GF-D8 (cell line): Measurements from ENCODE around the gene PTH1R.
"Not testable (repeated sequence)": the region's sequence is repeated elsewhere in the genome, so short reads cannot be mapped to it uniquely, and the experiment has no call there.

Experiments
- DNase-seq: peaks from one replicate; lab custom pipeline; 2025; lab: John Stamatoyannopoulos, UW

The PTH1R gene

DNA sequence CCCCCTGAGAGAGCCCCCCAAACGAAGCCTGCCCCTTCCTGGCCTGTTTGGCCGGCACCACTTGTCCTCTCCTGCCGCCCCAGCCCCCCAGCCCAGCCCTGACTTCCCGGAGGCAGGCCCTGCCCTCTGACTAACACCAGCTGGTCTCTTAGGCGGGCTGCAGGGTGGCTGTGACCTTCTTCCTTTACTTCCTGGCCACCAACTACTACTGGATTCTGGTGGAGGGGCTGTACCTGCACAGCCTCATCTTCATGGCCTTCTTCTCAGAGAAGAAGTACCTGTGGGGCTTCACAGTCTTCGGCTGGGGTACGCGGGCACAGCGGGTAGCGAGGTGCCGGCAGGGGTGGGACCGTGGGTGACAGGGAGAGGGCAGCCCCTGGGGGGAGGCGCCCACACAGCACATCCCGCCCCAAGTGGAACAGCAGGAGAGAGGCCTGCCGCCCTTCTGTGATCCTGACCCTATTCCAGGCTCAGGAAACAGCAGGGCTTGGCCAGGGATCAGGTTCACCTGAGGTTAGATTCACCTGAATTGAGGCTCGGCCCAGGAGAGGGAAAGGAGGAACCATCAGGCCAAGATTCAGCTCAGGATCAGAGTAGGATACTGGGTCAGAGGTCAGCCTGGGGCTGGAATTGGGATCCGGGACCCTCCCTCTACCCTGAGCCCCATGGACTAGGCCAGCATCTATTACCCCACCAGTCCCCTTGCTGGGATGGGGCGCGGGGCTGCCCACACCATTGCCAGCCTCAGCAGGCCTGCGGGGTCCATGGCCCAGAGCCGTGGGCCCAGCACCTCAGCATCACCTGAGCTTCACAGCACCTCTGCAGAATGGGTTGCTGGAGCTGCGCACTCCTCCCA lies 21.9 kb downstream of the PTH1R start:
- DNase-seq = no peak

- DNase-seq = no peak
Measured at GRCh38 chr3:46900007-46900292, 22.4 kb downstream of the PTH1R start.

GRCh38 chr3:46900356-46900755 lies 22.8 kb downstream of the PTH1R start:
- DNase-seq = no peak

DNA sequence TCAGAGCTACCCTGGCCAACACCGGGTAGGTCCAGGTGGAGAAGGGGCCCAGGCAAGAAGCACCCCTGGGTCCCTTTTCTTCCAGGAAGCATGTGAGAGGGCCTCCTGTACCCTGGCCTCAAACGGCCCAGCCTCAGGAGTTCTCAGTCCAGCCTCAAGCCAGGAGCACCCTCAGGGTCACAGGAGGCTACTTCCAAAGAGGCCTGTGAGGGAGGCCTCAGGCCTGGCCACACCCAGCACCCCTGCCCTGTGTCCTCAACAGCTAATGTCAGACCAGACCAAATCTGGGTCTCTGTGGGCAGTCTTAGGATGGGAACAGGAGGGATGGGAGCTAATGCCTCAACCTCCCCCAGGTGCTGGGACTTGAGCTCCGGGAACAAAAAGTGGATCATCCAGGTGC lies 23.5 kb downstream of the PTH1R start:
- no peak for DNase-seq

DNA sequence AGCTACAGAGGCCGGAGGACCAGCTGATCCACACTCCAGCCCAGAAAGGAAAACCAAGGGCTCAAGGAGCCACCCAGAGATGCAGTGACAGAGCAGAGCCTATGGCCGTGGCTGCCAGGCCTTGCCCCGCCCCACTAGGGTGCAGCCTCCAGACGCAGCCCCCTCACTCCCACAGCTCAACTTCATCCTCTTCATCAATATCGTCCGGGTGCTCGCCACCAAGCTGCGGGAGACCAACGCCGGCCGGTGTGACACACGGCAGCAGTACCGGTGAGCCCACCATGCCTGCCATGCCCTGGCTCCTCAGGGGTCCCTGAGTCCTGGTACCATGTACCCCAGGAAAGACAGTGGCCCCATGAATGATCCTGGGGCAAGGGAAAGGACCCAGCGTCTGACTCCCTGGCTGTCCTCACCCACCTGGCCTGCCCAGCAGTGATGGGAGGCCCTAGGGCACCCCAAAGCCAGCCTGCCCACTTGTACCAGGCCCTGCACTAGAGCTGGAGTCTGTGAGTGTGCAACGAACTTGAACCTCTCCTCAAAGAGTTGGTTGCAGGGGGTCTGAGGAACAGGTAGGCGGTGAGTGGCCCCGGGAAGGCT lies 24.2 kb downstream of the PTH1R start:
- DNase-seq = no peak

GRCh38 chr3:46902188-46902631 lies 24.7 kb downstream of the PTH1R start:
- no peak for DNase-seq

DNA sequence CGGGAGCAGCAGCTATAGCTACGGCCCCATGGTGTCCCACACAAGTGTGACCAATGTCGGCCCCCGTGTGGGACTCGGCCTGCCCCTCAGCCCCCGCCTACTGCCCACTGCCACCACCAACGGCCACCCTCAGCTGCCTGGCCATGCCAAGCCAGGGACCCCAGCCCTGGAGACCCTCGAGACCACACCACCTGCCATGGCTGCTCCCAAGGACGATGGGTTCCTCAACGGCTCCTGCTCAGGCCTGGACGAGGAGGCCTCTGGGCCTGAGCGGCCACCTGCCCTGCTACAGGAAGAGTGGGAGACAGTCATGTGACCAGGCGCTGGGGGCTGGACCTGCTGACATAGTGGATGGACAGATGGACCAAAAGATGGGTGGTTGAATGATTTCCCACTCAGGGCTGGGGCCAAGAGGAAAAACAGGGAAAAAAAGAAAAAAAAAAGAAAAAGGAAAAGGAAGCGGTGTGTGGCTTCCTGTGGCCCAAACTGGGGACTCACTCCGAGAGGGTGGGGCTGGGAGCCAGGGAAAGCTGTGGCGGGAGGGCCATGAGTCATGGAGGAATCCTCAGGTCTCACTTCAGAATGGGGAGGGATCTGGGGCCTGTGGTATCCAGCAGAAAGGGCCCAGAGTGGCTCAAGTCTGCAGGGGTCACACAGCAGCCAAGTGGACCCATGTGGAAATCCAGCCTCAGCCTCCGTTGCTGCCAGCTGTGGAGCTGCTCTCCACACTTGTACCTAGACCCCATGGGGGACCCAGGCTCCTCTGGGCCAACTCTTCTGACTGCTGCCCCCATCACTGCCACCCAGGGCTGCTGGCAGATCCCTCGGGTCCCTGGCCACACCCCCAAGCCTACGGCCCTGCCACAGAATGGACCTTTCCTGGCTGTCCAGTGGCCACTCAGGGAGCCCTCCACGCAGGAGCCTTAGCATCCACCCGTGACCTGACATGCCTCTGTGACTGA lies 26.1 kb downstream of the PTH1R start:
- DNase-seq = no peak

- no peak for DNase-seq
Measured at GRCh38 chr3:46904303-46905212, 27.0 kb downstream of the PTH1R start.

- no peak for DNase-seq
Measured at GRCh38 chr3:46905213-46905560, 27.7 kb downstream of the PTH1R start.

GRCh38 chr3:46905661-46906451 lies 28.3 kb downstream of the PTH1R start:
- no peak for DNase-seq

GRCh38 chr3:46906471-46907058 lies 29.0 kb downstream of the PTH1R start:
- DNase-seq = no peak

DNA sequence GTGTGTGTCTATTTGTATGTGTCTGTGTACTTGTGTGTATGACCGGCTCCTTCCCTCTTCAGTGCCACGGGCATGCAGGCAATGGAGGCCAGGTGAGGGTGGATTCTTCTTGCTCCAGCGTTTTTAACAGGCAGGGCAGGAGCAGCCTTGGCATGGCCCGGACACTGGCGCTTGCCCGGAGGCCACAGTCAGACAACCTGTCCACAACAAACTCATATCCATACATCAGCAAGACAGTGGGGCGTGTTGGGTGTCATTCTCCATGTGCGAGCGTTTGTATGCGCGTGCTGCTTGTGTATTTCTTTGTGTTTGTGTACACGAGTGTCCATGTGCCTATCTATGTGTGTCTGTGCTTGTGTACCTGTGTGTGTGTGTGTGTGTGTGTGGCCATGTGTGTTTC lies 29.8 kb downstream of the PTH1R start:
- no peak for DNase-seq

GRCh38 chr3:46907960-46908293 lies 30.4 kb downstream of the PTH1R start:
- DNase-seq = no peak

DNA sequence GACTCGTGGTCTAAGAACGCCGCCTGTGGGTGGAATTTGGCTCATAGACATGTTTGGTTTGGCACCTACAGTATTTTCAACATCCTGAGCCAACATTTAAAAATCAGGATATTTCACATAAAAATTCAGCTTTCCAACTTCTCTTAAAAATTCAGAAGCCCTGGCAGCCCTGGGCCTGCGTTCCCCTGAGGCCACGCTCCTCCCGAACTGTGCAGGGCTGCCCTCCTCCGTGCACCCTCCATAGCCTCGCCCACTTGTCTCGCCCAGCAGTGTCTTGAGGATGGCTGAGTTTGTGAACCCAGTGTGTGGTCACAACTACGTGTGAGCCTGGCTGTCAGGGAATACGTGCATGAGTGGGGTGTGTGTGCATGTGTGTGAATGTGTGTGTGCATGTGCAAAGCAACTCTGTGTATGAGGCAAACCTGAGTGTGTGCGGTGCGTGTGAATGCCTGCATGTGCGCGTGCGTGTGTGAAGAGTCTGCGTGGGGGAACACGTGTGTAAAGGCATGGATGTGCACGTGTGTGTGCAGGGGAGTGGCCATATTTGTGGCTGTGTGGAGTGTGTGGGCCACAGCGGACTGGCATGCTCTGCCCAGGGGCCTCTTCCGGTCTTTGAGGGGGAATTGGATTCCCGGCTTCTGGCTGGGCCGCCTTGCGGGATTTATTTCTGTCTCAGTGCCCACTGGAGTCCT lies 30.9 kb downstream of the PTH1R start:
- DNase-seq = no peak

GRCh38 chr3:46908986-46909534 lies 31.5 kb downstream of the PTH1R start:
- DNase-seq = no peak

- DNase-seq = peak; percentile 29
Measured at GRCh38 chr3:46909535-46910161, 32.1 kb downstream of the PTH1R start.

- DNase-seq = no peak
Measured at GRCh38 chr3:46910166-46910760, 32.7 kb downstream of the PTH1R start.

- DNase-seq = not testable (repeated sequence)
Measured at GRCh38 chr3:46910914-46911313, 33.4 kb downstream of the PTH1R start.

- no peak for DNase-seq
Measured at GRCh38 chr3:46912986-46913385, 35.5 kb downstream of the PTH1R start.
